BJ (cell line): Measurements from ENCODE around the gene CFAP70. TPM values are rescaled to one million over a fixed set of nuclear protein-coding genes. Genes with fewer than 3 reads are reported as not detected.

Experiments used
- CTCF ChIA-PET: fragments of 350-600 bp; formaldehyde crosslinking; extraction: SDS; loops from one replicate; lab custom pipeline; 2021; ENCODE audit warnings: antibody characterized with exemption, inconsistent platforms; lab: Yijun Ruan, JAX
- POLR2A ChIA-PET: fragments of 300-600 bp; sonication (Branson Sonifier 250); formaldehyde crosslinking; extraction: SDS; loops from one replicate; lab custom pipeline; 2021; ENCODE audit warnings: antibody characterized with exemption; lab: Charles Lee
- DNase-seq: peaks from one replicate; pipeline ENCODE4 v3.0.0-alpha.2; 2011; ENCODE audit warnings: low read depth
- H3K27me3 ChIP-seq: 2 replicates; pipeline ENCODE4 v1.6.0; 2011; ENCODE audit warnings: low read length; ENCODE audit not compliant: control insufficient read depth, insufficient read depth
- H3K36me3 ChIP-seq: 2 replicates; pipeline ENCODE4 v1.5.1; 2011; ENCODE audit warnings: low read length; ENCODE audit not compliant: control insufficient read depth, insufficient read depth
- H3K4me3 ChIP-seq: 2 replicates; pipeline ENCODE4 v1.5.1; 2011; ENCODE audit warnings: low read depth, mild to moderate bottlenecking, control low read depth, low read length
- CTCF ChIP-seq: IDR thresholded peaks from 2 replicates; pipeline ENCODE4 v1.5.1; 2011; ENCODE audit warnings: low read depth, mild to moderate bottlenecking, control low read depth, inconsistent platforms, low read length, moderate library complexity; ENCODE audit not compliant: insufficient read depth
- polyA plus RNA-seq: library from polyadenylated mRNA; depleted of rRNA; stranded (reverse); fragments of >200 nt; gene quantifications from 2 replicates; pipeline ENCODE4 v1.2.3, GENCODE V29; 2011

CFAP70 gene
- polyA plus RNA-seq, 1 experiment, result 0.37 TPM

GRCh38 chr10:73211106-73211811 lies 147.4 kb downstream of the CFAP70 start:
- Histone ChIP-seq H3K4me3 (no peak overlapping the region), H3K36me3 (no peaks in the 10 kb centered on the region), H3K27me3 (no peaks in the 10 kb centered on the region)
- no peak for TF ChIP-seq CTCF
- CTCF ChIA-PET, result no interaction called here
- POLR2A ChIA-PET, result no interaction called here
- no peak for DNase-seq

- CTCF ChIA-PET, result no interaction called here
- no peak for TF ChIP-seq CTCF
- no peaks in the 10 kb centered on the region for H3K36me3 ChIP-seq
- H3K4me3 ChIP-seq, result no peak overlapping the region
- no peak for DNase-seq
- POLR2A ChIA-PET, result no interaction called here
- H3K27me3 ChIP-seq, result no peaks in the 10 kb centered on the region
Observed at GRCh38 chr10:73210395-73211105, 148.1 kb downstream of the CFAP70 start.

- H3K36me3 ChIP-seq, result no peaks in the 10 kb centered on the region
- H3K27me3 ChIP-seq, result no peaks in the 10 kb centered on the region
- no peak for TF ChIP-seq CTCF
- CTCF ChIA-PET, result interaction anchor here (0.6 to 1.6 kb wide), 2 partner anchors 12 to 502 kb away, joined by 3 read pairs; no protein-coding TSS in a partner anchor
- DNase-seq, result peak; percentile 15
- POLR2A ChIA-PET, result no interaction called here
- H3K4me3 ChIP-seq, result no peak overlapping the region
Observed at GRCh38 chr10:73209705-73210104, 149.0 kb downstream of the CFAP70 start.

DNA sequence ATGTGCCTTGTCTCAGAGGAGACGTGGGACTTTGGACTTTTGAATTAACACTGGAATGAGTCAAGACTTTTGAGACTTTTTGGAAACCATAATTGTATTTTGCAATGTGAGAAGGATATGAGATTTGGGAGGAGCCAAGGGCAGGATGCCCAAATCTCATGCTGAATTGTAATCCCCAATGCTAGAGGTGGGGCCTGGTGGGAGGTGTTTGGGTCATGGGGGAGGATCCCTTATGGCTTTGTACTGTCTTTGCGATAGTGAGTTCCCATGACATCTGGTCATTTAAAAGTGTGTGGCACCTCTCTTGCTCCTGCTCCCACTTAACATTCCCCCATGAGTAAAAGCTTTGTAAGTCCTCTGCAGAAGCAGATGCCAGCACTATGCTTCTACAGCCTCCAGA lies 150.8 kb downstream of the CFAP70 start:
- no peaks in the 10 kb centered on the region for H3K27me3 ChIP-seq
- H3K36me3 ChIP-seq, result no peaks in the 10 kb centered on the region
- TF ChIP-seq CTCF, result no peak
- DNase-seq, result no peak
- CTCF ChIA-PET, result interaction anchor here (1.7 kb wide), 1 partner anchor 10 kb away, joined by 4 read pairs; no protein-coding TSS in a partner anchor
- no peak overlapping the region for H3K4me3 ChIP-seq
- POLR2A ChIA-PET, result no interaction called here

DNA sequence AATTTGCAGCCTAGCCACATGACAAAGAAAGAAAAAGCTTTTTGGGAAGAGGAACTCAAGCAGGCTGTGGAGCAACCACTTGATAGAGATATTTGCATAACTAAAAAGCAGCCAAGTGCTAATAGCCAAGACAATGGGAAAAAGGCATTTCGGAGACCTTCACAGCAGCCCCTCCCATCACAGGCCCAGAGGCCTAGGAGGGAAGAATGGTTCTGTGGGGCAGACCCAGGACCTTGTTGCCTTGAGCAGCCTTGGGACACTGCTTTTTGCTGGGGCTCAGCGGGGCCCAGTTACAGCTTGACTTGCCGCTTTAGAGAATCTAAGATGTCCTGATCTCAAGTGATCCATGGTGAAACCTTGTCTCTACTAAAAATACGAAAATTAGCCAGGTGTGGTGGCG lies 152.3 kb downstream of the CFAP70 start:
- no peak for TF ChIP-seq CTCF
- DNase-seq, result no peak
- no peak overlapping the region for H3K4me3 ChIP-seq
- ChIA-PET CTCF (interaction anchor here (0.6 kb wide), 1 partner anchor 9 kb away, joined by 3 read pairs; no protein-coding TSS in a partner anchor), POLR2A (no interaction called here)
- H3K36me3 ChIP-seq, result no peaks in the 10 kb centered on the region
- H3K27me3 ChIP-seq, result no peaks in the 10 kb centered on the region
